HG03103 (cell line): Measurements from ENCODE around the gene MOK.

Experiments
- ATAC-seq: cut with Tn5 transposase; IDR thresholded peaks from one replicate; pipeline ENCODE4 v1.9.1; 2021; ENCODE audit warnings: low read depth; ENCODE audit not compliant: unreplicated experiment

The MOK gene

DNA sequence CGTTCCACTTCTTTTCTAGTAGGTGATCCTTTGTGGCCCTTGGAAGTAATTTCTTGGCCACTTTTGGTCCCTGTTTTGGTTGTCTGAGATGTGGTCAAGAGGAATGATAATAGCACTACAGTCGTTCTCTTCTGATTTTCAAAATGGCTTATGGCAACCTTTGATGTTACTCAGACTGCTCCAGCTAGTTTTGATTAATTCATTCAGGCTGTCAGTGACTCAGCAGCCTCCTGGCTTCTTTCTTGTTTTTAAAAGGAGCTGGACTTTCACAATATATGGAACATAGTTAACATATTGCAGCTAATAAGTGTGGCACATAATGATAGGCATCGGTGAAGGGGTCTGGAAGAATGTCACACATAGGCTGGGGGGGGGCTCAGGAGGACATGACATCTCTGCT is 117.9 kb downstream of the MOK start:
- ATAC-seq: no peak

GRCh38 chr14:102185360-102185759 is 119.6 kb downstream of the MOK start:
- no peak for ATAC-seq

DNA sequence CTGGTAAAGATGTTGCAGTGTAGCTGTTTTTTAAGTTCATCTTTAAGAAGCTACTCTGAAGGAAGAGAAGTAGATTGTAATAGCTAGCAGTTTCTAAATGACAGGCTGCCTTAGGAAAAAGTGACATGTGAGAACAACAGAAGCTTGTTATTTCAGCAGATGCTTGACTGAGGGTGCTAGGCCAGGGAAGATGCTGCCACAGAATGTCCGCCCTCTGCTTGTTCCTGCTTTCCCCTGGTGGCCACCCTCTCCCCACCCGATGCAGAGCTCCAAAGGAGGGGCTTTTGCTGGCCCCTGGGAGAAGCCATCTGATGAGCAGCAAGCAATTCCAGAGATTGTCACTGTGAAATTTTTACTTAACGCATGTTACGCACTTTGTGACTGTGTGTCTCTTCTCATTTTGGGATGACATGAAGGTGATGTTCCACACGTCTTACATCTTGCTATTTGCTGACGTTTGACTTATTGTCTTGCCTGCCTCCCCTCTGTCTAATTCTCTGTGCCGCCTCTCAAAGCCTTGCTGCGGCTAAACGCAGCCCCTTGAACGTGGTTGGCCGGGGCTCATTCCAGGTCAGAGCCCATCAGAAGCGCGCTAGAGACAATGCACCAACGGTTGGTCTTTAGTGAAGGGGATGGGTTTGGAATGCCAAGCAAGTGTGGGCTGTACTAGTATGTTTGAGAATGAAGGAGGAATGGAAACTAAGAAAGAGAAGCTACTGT is 120.5 kb downstream of the MOK start:
- ATAC-seq: no peak

- ATAC-seq: no peak
These were observed 121.1 kb downstream of the MOK start for GRCh38 chr14:102183886-102184285.

GRCh38 chr14:102182936-102183619 is 121.9 kb downstream of the MOK start:
- ATAC-seq: no peak

- no peak for ATAC-seq
These were observed 122.8 kb downstream of the MOK start for GRCh38 chr14:102182190-102182589.

DNA sequence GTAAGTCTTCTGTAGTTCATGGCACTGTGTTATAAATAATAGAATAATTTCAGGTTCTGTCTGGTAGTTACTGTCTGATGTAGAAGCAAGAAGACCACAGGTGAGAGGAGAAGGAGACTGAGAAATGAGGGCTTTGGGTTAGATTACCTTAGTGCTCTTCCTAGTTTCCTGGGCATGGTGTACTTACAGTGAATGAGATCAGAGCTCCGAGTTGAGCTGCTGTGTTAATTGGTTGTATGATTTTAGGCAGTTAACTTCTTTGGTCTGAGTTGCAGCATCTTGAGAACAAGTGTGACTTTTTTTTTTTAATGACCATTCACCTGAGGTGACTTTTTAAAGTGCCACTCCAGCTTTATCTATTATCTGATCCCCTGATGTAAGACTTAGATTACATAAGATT is 123.8 kb downstream of the MOK start:
- no peak for ATAC-seq

GRCh38 chr14:102180248-102180998 is 124.5 kb downstream of the MOK start:
- ATAC-seq: no peak
